NT2/D1 (cell line): ENCODE data around the gene ARSB.

Experiments used
- YY1 ChIP-seq: IDR thresholded peaks from 2 replicates; pipeline ENCODE4 v1.6.1; 2011; ENCODE audit not compliant: insufficient read length, insufficient read depth
- ZNF274 ChIP-seq: IDR thresholded peaks from 2 replicates; pipeline ENCODE4 v1.6.1; 2011; ENCODE audit warnings: mild to moderate bottlenecking, low read depth, low read length

DNA sequence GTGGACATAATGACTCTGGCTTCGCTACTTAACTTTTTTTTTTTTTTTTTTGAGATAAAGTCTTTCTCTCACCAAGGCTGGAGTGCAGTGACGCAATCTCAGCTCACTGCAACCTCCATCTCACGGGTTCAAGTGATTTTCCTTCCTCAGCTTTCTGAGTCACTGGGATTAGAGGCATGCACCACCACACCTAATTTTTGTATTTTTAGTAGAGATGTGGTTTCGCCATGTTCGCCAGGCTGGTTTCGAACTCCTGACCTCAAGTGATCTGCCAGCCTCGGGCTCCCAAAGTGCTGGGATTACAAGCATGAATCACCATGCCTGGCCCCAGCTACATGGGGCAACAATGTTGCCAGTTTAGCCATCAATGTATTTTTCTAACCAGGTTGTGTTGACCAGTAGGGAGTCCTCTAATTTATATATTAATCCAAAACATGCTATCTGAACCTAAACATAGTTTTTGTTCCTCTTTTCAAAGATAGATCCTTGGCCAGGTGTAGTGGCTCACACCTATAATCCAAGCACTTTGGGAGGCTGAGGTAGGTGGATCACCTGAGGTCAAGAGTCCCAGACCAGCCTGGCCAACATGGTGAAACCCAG is 216.2 kb downstream of the ARSB start:
- TF ChIP-seq YY1 (no peak), ZNF274 (no peak)
